ENCODE measurements around the gene ENPP1.

GRCh38 chr6:131914234-131914633, 106.4 kb downstream of the ENPP1 start:
- TF ChIP-seq POLR2AphosphoS5 (IDR thresholded peaks at IDR 0.05) (no peak), POLR2A (IDR thresholded peaks at IDR 0.05) (no peak)
- TF ChIP-seq, protein P1, sequence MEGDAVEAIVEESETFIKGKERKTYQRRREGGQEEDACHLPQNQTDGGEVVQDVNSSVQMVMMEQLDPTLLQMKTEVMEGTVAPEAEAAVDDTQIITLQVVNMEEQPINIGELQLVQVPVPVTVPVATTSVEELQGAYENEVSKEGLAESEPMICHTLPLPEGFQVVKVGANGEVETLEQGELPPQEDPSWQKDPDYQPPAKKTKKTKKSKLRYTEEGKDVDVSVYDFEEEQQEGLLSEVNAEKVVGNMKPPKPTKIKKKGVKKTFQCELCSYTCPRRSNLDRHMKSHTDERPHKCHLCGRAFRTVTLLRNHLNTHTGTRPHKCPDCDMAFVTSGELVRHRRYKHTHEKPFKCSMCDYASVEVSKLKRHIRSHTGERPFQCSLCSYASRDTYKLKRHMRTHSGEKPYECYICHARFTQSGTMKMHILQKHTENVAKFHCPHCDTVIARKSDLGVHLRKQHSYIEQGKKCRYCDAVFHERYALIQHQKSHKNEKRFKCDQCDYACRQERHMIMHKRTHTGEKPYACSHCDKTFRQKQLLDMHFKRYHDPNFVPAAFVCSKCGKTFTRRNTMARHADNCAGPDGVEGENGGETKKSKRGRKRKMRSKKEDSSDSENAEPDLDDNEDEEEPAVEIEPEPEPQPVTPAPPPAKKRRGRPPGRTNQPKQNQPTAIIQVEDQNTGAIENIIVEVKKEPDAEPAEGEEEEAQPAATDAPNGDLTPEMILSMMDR (IDR thresholded peaks at IDR 0.05) = no peak

All from upper lobe of left lung (tissue), 4 donors.